Fibroblast of lung (primary cell): ENCODE results near the gene TCEAL9. TPM values are rescaled to one million over a fixed set of nuclear protein-coding genes. Genes with fewer than 3 reads are reported as not detected.

Experiments used
- DNase-seq, 2 donors: peaks; one replicate each; pipeline versions ENCODE4 v3.0.0 to v3.0.0-alpha.2; 2010; ENCODE audit warnings: low read depth in 2 of 2
- H2AFZ ChIP-seq: 2 replicates; pipeline ENCODE4 v1.5.1; 2012; ENCODE audit warnings: low read length, control low read depth, inconsistent platforms
- H3K27ac ChIP-seq: 2 replicates; pipeline ENCODE4 v1.5.1; 2011; ENCODE audit warnings: low read length, control low read depth; ENCODE audit not compliant: insufficient read depth
- H3K27me3 ChIP-seq: 2 replicates; pipeline ENCODE4 v1.5.1; 2011; ENCODE audit warnings: mild to moderate bottlenecking, low read length; ENCODE audit not compliant: control insufficient read depth, insufficient read depth
- H3K36me3 ChIP-seq: 2 replicates; pipeline ENCODE4 v1.5.1; 2011; ENCODE audit warnings: low read length; ENCODE audit not compliant: control insufficient read depth, insufficient read depth
- H3K4me1 ChIP-seq: 2 replicates; pipeline ENCODE4 v1.5.1; 2011; ENCODE audit warnings: low read length; ENCODE audit not compliant: control insufficient read depth, insufficient read depth; ENCODE audit errors: extremely low read depth
- H3K4me2 ChIP-seq: 2 replicates; pipeline ENCODE4 v1.5.1; 2011; ENCODE audit warnings: low read length, control low read depth; ENCODE audit not compliant: insufficient read depth; ENCODE audit errors: extremely low read depth
- H3K4me3 ChIP-seq, 4 experiments: fragments of 200-600 bp in 1 of 4; sonication (generic) in 1 of 4; replicated peaks in 1 of 4; 2 replicates each; pipeline ENCODE4 v1.5.1; 2011 to 2016; ENCODE audit warnings: low read length in 4 of 4, low read depth in 3 of 4, mild to moderate bottlenecking in 3 of 4, control low read depth in 2 of 4, inconsistent platforms in 1 of 4, mixed read lengths in 1 of 4; ENCODE audit not compliant: insufficient read depth in 1 of 4; ENCODE audit errors: control extremely low read depth in 1 of 4
- H3K79me2 ChIP-seq: 2 replicates; pipeline ENCODE4 v1.5.1; 2012; ENCODE audit warnings: mild to moderate bottlenecking, low read length, inconsistent platforms; ENCODE audit not compliant: control insufficient read depth, insufficient read depth
- H3K9ac ChIP-seq: 2 replicates; pipeline ENCODE4 v1.5.1; 2011; ENCODE audit warnings: mild to moderate bottlenecking, low read length, control low read depth; ENCODE audit not compliant: insufficient read depth
- H3K9me3 ChIP-seq: 2 replicates; pipeline ENCODE4 v1.5.1; 2012; ENCODE audit warnings: low read depth, low read length; ENCODE audit not compliant: control insufficient read depth, insufficient read depth
- H4K20me1 ChIP-seq: 2 replicates; pipeline ENCODE4 v1.5.1; 2011; ENCODE audit warnings: low read length; ENCODE audit not compliant: control insufficient read depth, insufficient read depth; ENCODE audit errors: extremely low read depth
- CTCF ChIP-seq, 2 donors: IDR thresholded peaks in 1 of 2; conservative IDR thresholded peaks in 1 of 2; 1 replicate in 1 of 2; 2 replicates in 1 of 2; pipeline ENCODE4 v1.5.1; 2011 to 2012; ENCODE audit warnings: low read length in 2 of 2, control low read depth in 1 of 2, inconsistent platforms in 1 of 2, low read depth in 1 of 2, mild to moderate bottlenecking in 1 of 2
- EZH2 ChIP-seq: IDR thresholded peaks from 2 replicates; pipeline ENCODE4 v1.5.1; 2012; ENCODE audit warnings: low read length, control low read depth, mild to moderate bottlenecking; ENCODE audit errors: missing control alignments
- polyA plus RNA-seq, 2 donors: library from polyadenylated mRNA; depleted of rRNA in 1 of 2; stranded (reverse) in 1 of 2; unstranded in 1 of 2; fragments of >200 nt; gene quantifications; 2 replicates each; pipeline ENCODE4 v1.2.1, GENCODE V29; 2011 to 2012; ENCODE audit warnings: missing spikeins in 1 of 2
- total RNA-seq: library from RNA; depleted of rRNA; stranded (reverse); fragments of >200 nt; gene quantifications from 2 replicates; pipeline ENCODE4 v1.2.1, GENCODE V29; 2014

The TCEAL9 gene
- total and polyA plus RNA-seq, 2 donors (not counting 1 experiment from before 2014, with no cell fraction given): 89.5 to 286 TPM

- Histone ChIP-seq H3K9ac (no peak overlapping the region), H3K4me2 (no peak overlapping the region), H3K27ac (no peak overlapping the region), H3K4me1 (no peaks in the 10 kb centered on the region), H3K79me2 (no peaks in the 10 kb centered on the region), H3K36me3 (no peaks in the 10 kb centered on the region), H2AFZ (no peak overlapping the region), H3K27me3 (no peaks in the 10 kb centered on the region), H3K4me3 (peak overlapping the region in 1 of 4 experiments; percentile 53), H4K20me1 (no peaks in the 10 kb centered on the region), H3K9me3 (no peaks in the 10 kb centered on the region)
- DNase-seq: no peak
- TF ChIP-seq EZH2 (no peak), CTCF (conservative IDR thresholded peaks at IDR 0.05 in 1 of 2, IDR thresholded peaks at IDR 0.05 in 1 of 2; ENCODE audit: low read depth in 1 of 2, low read length in 2 of 2) (no peak)
Observed at GRCh38 chrX:103311399-103311780, 44.9 kb upstream of the TCEAL9 start.

GRCh38 chrX:103329991-103330390 is 26.3 kb upstream of the TCEAL9 start, which contains the start of gene TCEAL7:
TSS of gene TCEAL7 (plus strand) at chrX:103330239. CDS start at chrX:103331404, 1,165 bp downstream.
- Histone ChIP-seq H2AFZ (peak within 1 kb of the TSS; percentile 52), H3K9me3 (no peaks in the 10 kb centered on the region), H3K9ac (peak within 1 kb of the TSS; percentile 20), H3K36me3 (no peaks in the 10 kb centered on the region), H3K4me1 (no peaks in the 10 kb centered on the region), H3K27me3 (no peaks in the 10 kb centered on the region), H3K4me2 (peak within 1 kb of the TSS; percentile 75), H3K27ac (no peak within 1 kb of the TSS), H3K4me3 (peak within 1 kb of the TSS; percentile 27 to 73 (median 48)), H4K20me1 (no peaks in the 10 kb centered on the region), H3K79me2 (no peaks in the 10 kb centered on the region)
- TF ChIP-seq CTCF (conservative IDR thresholded peaks at IDR 0.05 in 1 of 2, IDR thresholded peaks at IDR 0.05 in 1 of 2; ENCODE audit: low read depth in 1 of 2, low read length in 2 of 2): no peak
- TF ChIP-seq EZH2: no peak
- peak; percentile 61 to 65 for DNase-seq

- Histone ChIP-seq H3K36me3 (no peaks in the 10 kb centered on the region), H2AFZ (peak overlapping the region; percentile 52), H3K79me2 (no peaks in the 10 kb centered on the region), H3K4me2 (peak overlapping the region; percentile 75), H3K4me1 (no peaks in the 10 kb centered on the region), H3K9ac (peak overlapping the region; percentile 20), H3K4me3 (peak overlapping the region; percentile 27 to 73 (median 48)), H3K27ac (no peak overlapping the region), H4K20me1 (no peaks in the 10 kb centered on the region), H3K27me3 (no peaks in the 10 kb centered on the region), H3K9me3 (no peaks in the 10 kb centered on the region)
- TF ChIP-seq CTCF (conservative IDR thresholded peaks at IDR 0.05 in 1 of 2, IDR thresholded peaks at IDR 0.05 in 1 of 2; ENCODE audit: low read depth in 1 of 2, low read length in 2 of 2) (no peak), EZH2 (no peak)
- peak; percentile 1 to 34 for DNase-seq
Observed at GRCh38 chrX:103330681-103331288, 25.5 kb upstream of the TCEAL9 start.
